ENCODE data around the gene PRAMEF33. TPM values are rescaled to one million over a fixed set of nuclear protein-coding genes. Genes with fewer than 3 reads are reported as not detected.
"Not testable (repeated sequence)": the region's sequence is repeated elsewhere in the genome, so short reads cannot be mapped to it uniquely, and the experiment has no call there.

The PRAMEF33 gene, protein sequence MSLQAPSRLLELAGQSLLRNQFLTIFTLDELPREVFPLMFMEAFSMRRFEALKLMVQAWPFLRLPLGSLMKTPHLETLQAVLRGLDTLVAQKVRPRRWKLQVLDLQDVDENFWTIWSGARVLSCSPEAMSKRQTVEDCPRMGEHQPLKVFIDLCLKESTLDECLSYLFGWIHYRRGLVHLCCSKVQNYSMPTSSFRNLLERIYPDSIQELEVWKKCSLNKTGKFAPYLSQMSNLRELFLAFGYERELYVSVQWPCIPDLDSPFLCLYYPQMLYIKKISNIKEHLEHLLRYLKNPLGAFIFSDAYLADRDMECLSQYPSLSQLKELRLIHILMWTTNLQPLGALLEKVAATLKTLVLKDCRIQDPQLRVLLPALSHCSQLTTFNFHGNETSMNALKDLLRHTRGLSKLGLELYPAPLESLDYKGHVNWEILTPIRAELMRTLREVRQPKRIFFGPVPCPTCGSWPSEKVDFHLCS
- polyA plus RNA-seq (ENCODE audit: insufficient read length) = not detected

DNA sequence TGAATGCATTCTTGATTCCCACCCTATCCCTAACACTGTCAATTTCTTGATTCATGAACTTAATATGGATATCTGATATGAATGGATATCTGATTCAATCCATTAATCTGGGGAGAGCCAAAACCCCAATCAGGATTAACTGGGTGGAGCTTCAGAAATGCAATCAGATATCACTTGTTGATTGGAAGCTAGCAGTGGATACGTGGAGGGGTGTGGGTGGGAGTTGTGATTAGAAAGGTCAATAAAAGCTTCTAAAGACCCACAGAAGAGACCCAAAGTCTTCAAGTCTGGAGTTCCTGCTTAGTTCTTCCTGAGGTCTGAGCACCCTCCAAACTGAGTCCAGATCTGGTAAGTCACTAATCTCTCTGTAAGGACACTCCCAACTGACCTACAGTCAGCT is at the start of gene PRAMEF33:
Gene PRAMEF33, plus strand, starts transcription at position 301 of the 400 bp plus-strand sequence. CDS start 2,416 bp downstream, outside the sequence.
- not testable (repeated sequence) for DNase-seq (ENCODE audit: low read depth)

GRCh38 chr1:13253898-13254297 is 49.4 kb upstream of the PRAMEF33 start, which contains the start of gene PRAMEF5:
TSS of gene PRAMEF5 (plus strand) at chr1:13254198. CDS start at chr1:13259269, 5,071 bp downstream.
- not testable (repeated sequence) for DNase-seq (ENCODE audit: low read depth)

DNA sequence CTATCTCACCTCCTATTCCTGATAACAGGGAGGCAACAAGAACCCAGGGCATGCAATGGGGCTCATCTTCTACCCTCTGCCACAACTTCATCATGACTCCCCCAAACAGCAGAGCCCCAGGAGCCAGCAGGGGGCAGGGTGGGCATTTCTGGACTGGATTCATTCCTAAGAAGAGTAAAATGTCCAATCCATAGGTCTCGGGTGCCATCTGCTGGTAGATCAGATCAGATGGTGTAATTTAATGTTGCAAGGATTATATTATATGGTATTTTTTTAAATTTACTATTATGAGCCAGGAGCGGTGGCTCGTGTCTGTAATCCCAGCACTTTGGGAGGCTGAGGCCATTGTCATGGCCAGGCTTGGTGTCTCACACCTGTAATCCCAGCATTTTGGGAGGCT is 38.2 kb upstream of the PRAMEF33 start:
- DNase-seq (ENCODE audit: low read depth) = not testable (repeated sequence)

DNA sequence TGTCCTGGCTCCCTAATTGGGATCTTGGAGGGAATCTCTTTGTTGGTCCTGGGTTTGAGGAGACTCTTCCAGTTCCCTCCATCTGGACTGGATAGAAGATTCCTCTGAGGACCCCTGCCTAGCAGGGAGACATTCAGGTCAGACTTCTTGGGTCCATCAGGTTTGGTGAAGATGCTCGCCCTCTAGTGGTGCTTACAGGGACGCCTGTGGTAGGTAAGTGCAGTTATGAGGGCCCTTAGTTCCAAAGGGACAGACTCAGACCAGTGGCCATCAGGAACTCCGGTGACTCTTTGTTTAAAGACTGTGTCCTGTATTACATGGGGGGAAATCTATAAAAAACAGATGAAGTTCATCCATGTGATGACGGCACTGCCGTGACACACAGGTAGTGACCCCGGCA is 26.3 kb upstream of the PRAMEF33 start:
- not testable (repeated sequence) for DNase-seq (ENCODE audit: low read depth)

DNA sequence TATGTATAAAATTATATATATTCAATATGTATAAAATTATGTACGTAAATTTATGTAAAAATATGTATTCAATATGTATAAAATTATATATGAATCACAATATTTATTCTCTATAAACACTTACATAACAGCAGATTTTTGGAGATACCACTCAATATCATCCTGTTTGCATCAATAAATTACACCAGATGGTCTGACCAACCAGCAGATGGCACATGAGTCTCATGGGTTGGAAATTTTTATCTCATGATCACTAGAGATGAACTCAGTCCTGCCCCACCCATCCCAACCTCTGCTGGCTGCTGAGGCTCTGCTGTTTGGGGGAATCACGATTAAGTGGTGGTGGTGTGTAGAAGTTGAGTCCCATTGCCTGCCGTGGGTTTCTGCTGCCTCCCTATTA is 23.7 kb upstream of the PRAMEF33 start:
- not testable (repeated sequence) for DNase-seq (ENCODE audit: low read depth)

- not testable (repeated sequence) for DNase-seq (ENCODE audit: low read depth)
Observed at GRCh38 chr1:13285037-13285436, 18.3 kb upstream of the PRAMEF33 start, which contains the start of gene PRAMEF8. TSS of gene PRAMEF8 (minus strand) at chr1:13285137. CDS start at chr1:13284091, 1,046 bp downstream.

GRCh38 chr1:13289030-13289429 is 14.3 kb upstream of the PRAMEF33 start:
- not testable (repeated sequence) for DNase-seq (ENCODE audit: low read depth)

- DNase-seq (ENCODE audit: low read depth) = not testable (repeated sequence)
Observed at GRCh38 chr1:13297216-13297931, 6.0 kb upstream of the PRAMEF33 start.

DNA sequence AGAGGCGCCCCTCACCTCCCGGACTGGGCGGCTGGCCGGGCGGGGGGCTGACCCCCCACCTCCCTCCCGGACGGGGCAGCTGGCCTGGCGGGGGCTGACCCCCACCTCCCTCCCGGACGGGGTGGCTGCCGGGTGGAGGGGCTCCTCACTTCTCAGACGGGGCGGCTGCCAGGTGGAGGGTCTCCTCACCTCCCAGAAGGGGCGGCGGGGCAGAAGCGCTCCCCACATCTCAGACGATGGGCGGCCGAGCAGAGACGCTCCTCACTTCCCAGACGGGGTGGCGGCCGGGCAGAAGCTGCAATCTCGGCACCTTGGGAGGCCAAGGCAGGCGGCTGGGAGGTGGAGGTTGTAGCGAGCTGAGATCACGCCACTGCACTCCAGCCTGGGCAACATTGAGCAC is 4.6 kb upstream of the PRAMEF33 start:
- not testable (repeated sequence) for DNase-seq (ENCODE audit: low read depth)

DNA sequence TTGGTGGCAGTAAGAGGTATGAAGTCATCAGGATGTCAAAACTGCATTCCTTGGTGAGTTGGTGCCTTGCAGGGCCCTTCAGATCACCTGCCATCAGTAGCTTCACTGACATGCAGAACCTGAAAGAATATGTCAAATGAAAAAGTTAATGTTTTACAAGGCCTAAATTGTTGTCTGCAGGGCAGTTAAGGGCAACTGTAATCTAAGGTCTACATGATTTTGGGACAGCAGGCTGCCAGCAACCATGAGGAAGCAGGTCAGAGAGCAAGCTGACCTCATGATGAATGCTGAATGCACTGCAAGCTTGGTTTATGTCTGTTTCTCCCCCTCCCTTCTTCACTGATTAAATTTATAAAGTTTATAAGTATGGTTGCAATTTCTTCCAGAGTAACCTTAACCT is 1.1 kb upstream of the PRAMEF33 start:
- DNase-seq (ENCODE audit: low read depth) = not testable (repeated sequence)

GRCh38 chr1:13315281-13315680 is 11.9 kb downstream of the PRAMEF33 start, which contains the start of gene PRAMEF15:
TSS of gene PRAMEF15 (plus strand) at chr1:13315581. CDS start at chr1:13318408, 2,827 bp downstream.
- DNase-seq (ENCODE audit: low read depth) = not testable (repeated sequence)

DNA sequence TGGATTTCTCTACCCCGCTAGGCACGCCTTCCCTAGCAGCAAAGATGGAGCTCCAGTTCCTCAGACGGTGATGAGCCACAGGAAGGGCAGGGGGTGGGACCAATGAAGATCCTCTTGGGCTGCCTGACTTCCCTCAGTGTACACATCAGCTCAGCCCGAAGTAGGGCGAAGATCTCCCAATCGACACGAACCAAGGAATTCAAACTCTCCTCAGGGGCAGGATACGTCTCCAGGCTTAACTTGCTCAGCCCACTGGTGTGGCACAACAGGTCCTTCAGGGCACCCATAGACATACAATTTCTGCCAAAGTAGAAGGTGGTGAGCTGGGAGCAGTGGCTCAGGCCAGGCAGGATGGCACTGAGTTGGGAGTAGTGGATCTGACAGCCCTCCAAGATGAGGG is 39.2 kb downstream of the PRAMEF33 start:
- not testable (repeated sequence) for DNase-seq (ENCODE audit: low read depth)

DNA sequence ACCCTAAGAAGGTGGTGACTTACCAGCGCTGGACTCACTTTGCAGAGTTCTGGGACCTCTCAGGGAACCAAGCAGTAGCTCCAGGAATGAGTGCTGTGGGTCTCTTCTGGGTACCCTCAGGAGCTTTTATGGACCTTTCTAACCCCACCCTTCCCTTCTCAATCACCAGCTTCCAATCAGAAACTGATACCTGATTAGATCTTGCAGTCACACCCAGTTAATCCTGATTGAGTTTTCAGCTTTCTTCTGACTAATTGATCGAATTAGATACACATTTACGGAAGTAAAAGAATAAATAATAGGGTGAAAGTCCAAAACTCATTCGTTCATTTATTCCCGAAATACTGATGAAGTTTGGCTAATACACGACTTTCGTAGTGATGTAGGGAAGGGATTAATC is 43.7 kb downstream of the PRAMEF33 start, which contains the start of gene PRAMEF14:
Gene PRAMEF14, minus strand, starts transcription at position 101 of the 400 bp plus-strand sequence. CDS start 1,820 bp downstream, outside the sequence.
- DNase-seq (ENCODE audit: low read depth) = not testable (repeated sequence)

GRCh38 chr1:13353476-13353875 is 50.1 kb downstream of the PRAMEF33 start:
- not testable (repeated sequence) for DNase-seq (ENCODE audit: low read depth)

GRCh38 chr1:13354475-13354874 is 51.1 kb downstream of the PRAMEF33 start:
- not testable (repeated sequence) for DNase-seq (ENCODE audit: low read depth)

DNA sequence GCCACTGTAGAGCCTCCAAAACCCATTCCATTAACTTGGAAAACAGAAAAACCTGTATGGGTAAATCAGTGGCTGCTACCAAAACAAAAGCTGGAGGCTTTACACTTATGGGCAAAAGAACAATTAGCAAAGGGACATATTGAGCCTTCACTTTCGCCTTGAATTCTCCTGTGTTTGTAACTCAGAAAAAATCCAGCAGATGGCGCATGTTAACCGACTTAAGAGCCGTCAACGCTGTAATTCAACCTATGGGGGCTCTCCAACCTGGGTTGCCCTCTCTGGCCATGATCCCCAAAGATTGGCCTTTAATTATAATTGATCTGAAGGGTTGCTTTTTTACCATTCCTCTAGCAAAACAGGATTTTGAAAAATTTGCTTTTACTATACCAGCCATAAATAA is 53.4 kb downstream of the PRAMEF33 start:
- DNase-seq (ENCODE audit: low read depth) = peak; percentile 16

Other genes starting within 250 kb of the PRAMEF33 start
- gene PRAMEF27, start 247.0 kb upstream of the PRAMEF33 start, polyA plus RNA-seq (ENCODE audit: insufficient read length) = not detected
- not detected for gene HNRNPCL3, start 242.8 kb upstream of the PRAMEF33 start, polyA plus RNA-seq (ENCODE audit: insufficient read length)
- not detected for gene PRAMEF25, start 232.8 kb upstream of the PRAMEF33 start, polyA plus RNA-seq (ENCODE audit: insufficient read length)
- gene HNRNPCL2, start 186.7 kb upstream of the PRAMEF33 start, polyA plus RNA-seq (ENCODE audit: insufficient read length) = not detected
- not detected for gene PRAMEF26, start 147.5 kb upstream of the PRAMEF33 start, polyA plus RNA-seq (ENCODE audit: insufficient read length)
- gene HNRNPCL4, start 137.9 kb upstream of the PRAMEF33 start, polyA plus RNA-seq (ENCODE audit: insufficient read length) = 0.20 TPM
- not detected for gene PRAMEF9, start 131.7 kb upstream of the PRAMEF33 start, polyA plus RNA-seq (ENCODE audit: insufficient read length)
- gene PRAMEF13, start 102.1 kb upstream of the PRAMEF33 start, polyA plus RNA-seq (ENCODE audit: insufficient read length) = not detected
- not detected for gene PRAMEF18, start 77.4 kb upstream of the PRAMEF33 start, polyA plus RNA-seq (ENCODE audit: insufficient read length)
- not detected for gene PRAMEF5, start 49.3 kb upstream of the PRAMEF33 start, polyA plus RNA-seq (ENCODE audit: insufficient read length)
- gene PRAMEF8, start 18.4 kb upstream of the PRAMEF33 start, polyA plus RNA-seq (ENCODE audit: insufficient read length) = not detected
- gene PRAMEF15, start 12.0 kb downstream of the PRAMEF33 start, polyA plus RNA-seq (ENCODE audit: insufficient read length) = not detected
- gene PRAMEF14, start 43.6 kb downstream of the PRAMEF33 start, polyA plus RNA-seq (ENCODE audit: insufficient read length) = not detected
- not detected for gene PRAMEF19, start 68.4 kb downstream of the PRAMEF33 start, polyA plus RNA-seq (ENCODE audit: insufficient read length)
- gene PRAMEF17, start 86.1 kb downstream of the PRAMEF33 start, polyA plus RNA-seq (ENCODE audit: insufficient read length) = not detected
- not detected for gene PRAMEF20, start 106.9 kb downstream of the PRAMEF33 start, polyA plus RNA-seq (ENCODE audit: insufficient read length)
- 42.3 TPM for gene LRRC38, start 210.5 kb downstream of the PRAMEF33 start, polyA plus RNA-seq (ENCODE audit: insufficient read length)

All from forelimb muscle (tissue), 1 donor.